Measurements from ENCODE around the gene FCRL5. TPM values are rescaled to one million over a fixed set of nuclear protein-coding genes. Genes with fewer than 3 reads are reported as not detected.

Gene FCRL5
- total RNA-seq, 1 experiment from 2014 or later, result not detected

DNA sequence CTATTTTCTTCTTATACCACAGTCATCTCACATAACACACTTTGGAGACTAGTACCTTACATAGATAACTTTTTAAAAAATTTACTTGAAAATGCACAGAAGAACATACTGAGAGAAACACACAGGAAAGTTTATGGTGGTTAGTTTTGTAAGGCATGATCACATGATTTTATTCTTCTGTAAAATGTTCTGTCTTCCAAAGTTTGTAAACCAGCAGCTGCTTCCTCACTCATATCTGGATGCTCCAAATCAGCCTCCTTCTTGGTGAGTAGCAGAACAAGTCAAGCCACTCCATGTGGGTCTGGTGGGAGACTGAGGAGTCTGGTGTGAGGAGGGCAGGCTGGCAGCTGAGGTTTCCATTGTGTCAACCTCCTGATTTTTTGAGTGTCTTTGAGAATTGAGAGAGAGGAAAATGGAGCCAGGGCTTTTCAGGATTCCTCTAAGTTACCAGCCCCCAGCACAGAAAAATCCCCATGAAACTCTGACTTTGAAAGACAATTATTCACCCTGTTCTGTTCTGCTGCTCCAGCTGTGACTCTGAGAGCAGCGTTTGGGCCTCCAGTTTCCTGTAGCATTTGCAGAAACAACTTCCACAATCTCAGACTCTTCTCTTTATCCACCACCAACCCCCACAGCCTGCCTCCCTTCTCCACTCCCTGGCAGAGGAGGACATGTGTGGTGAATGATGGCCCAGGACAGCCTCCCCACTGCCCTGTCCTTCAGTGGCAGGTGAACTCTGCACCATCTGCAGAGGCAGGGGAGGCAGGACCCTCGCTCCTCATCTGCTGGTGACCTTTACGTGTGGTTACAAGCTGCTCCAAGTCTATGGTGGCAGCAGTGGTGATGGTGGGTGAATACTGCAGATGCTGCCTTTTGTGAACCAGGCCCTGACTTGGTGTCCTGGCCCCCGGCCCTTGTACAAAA is 82.3 kb downstream of the FCRL5 start:
- in situ Hi-C loops (cut with HindIII; ENCODE audit: low pct_unique_long_range_greater_than_20kb, low sequenced_read_pairs), result no loop called here
- DNase-seq (ENCODE audit: low read depth), result no peak

DNA sequence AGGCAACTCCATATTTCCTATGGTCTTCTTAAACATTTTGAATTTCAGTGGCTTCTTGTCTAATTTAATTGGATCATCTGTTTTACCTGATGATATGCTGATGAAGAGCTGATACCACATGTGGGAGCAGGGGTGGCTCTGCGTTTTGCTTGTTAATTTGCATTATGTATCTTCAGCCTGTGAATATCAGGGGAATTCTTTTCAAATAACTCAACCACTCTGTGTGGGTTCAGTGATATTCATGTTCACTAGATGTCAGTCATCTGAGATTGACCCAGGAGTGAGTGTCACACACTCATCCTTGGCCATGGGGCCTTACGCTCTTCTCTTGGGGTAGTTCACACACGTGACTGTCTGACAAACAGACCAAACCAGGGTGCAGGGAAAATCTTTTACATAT is 83.0 kb downstream of the FCRL5 start:
- in situ Hi-C loops (cut with HindIII; ENCODE audit: low pct_unique_long_range_greater_than_20kb, low sequenced_read_pairs), result no loop called here

DNA sequence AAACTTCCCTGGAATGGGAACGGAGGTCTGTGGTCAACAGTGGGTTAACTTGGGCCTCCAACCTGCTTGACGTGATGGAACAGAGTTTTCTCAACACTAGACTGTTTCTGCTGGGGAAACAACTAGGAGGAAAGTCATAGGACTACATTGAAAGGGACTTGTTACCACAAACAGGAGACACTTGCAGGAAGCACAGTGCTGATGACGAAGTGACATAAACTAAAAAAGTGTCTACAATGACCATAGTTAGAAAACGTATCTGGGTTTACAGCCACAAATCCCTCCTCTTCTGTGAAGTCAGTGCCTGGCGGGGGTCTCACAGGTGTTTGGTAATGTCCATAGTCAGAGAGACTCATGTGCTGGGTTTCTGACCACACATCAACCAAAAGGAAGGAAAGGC is 86.3 kb downstream of the FCRL5 start:
- in situ Hi-C loops (cut with HindIII; ENCODE audit: low pct_unique_long_range_greater_than_20kb, low sequenced_read_pairs), result no loop called here
- no peak for DNase-seq (ENCODE audit: low read depth)

More for the DNA sequence above, 83.0 kb downstream of the FCRL5 start:
- DNase-seq (ENCODE audit: low read depth), result no peak

Other genes with a start within 250 kb of the FCRL5 start
- gene FCRL4, start 45.6 kb upstream of the FCRL5 start, total RNA-seq (2014; rRNA removed; shearing (Covaris generic); ENCODE audit: low replicate concordance), result not detected in 2 replicates
- gene FCRL3, start 148.3 kb upstream of the FCRL5 start, total RNA-seq (2014; rRNA removed; shearing (Covaris generic); ENCODE audit: low replicate concordance), result not detected in 2 replicates
- gene FCRL2, start 224.6 kb upstream of the FCRL5 start, total RNA-seq (2014; rRNA removed; shearing (Covaris generic); ENCODE audit: low replicate concordance), result not detected in 2 replicates

Measured in Caki2 (cell line).